RCC 7860 (cell line): ENCODE results near the gene ALPI.
"Not testable (repeated sequence)": the region's sequence is repeated elsewhere in the genome, so short reads cannot be mapped to it uniquely, and the experiment has no call there.

Experiments
- DNase-seq: peaks from one replicate; pipeline ENCODE4 v3.0.0-alpha.2; 2015; ENCODE audit warnings: low spot score
- FAIRE-seq: peaks from 2 replicates; lab custom pipeline; 2012; peaks lifted over from hg19 to GRCh38; lab: Jason Lieb, UNC

ALPI gene

GRCh38 chr2:232441147-232441651 lies 14.8 kb upstream of the ALPI start:
- no peak for FAIRE-seq

GRCh38 chr2:232441922-232442321 lies 14.0 kb upstream of the ALPI start:
- not testable (repeated sequence) for FAIRE-seq, DNase-seq

More at GRCh38 chr2:232441147-232441651, 14.8 kb upstream of the ALPI start:
- no peak for DNase-seq

DNA sequence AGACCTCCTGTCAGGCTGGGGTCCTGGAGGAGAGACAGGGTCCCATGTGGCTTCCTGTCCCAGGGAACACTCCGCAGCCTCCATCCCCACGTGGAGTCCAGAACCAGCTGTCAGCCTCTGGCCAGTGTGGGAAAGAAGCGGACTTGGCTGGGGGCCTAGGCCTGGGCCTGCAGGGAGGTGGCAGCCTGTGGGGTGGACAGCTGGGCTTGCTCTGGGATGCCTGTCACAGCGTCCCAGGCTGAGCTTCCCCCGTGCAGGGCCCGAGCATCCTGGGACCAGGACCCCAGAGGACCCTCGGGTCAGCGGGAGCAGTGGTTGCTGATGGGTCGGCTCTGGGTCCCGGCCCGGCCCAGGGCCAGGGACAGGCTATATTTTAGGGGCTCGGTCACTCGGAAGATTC lies 13.5 kb upstream of the ALPI start:
- not testable (repeated sequence) for FAIRE-seq

GRCh38 chr2:232443047-232443446 lies 12.9 kb upstream of the ALPI start:
- DNase-seq, FAIRE-seq: not testable (repeated sequence)

More for the DNA sequence above, 13.5 kb upstream of the ALPI start:
- not testable (repeated sequence) for DNase-seq

DNA sequence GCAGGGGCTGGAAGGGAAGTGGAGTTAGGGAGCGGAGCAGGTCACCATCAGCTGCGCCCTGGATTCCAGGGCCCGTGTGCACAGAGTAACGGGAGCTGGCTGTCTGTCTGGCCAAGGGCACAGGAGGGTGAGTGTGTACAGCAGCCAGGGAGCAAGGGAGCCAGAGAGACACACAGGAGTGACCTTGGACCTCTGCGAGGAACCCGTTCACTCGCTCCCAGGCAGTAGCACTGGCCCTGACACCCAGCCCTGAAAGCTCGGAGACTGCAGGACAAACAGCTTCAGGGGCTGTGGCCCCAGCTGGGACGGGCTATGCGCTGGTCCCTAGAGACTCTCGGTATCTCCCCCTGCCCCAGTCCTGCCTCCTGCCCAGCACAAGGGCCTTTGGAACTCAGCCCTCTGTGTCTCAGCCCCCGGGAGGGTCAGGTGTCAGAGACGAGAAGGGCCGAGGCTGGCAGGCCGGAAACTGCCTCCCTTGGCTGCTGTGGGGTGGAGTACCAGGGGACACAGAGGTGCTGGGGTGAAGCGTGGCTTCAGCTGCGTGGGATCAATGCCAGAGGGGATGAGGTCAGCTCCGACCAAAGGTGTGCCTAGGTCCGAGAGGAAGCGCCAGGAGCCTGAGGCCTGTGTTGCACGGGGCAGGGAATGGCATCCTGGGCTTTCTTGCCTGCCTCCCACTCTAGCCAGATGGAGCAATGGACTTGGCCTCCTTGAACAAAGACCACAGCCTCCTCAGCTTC lies 12.1 kb upstream of the ALPI start:
- not testable (repeated sequence) for FAIRE-seq

GRCh38 chr2:232444409-232445148 lies 11.4 kb upstream of the ALPI start:
- DNase-seq (peak; percentile 55), FAIRE-seq (no peak)

More for the DNA sequence above, 12.1 kb upstream of the ALPI start:
- not testable (repeated sequence) for DNase-seq

GRCh38 chr2:232445149-232445885 lies 10.6 kb upstream of the ALPI start:
- not testable (repeated sequence) for DNase-seq, FAIRE-seq

DNA sequence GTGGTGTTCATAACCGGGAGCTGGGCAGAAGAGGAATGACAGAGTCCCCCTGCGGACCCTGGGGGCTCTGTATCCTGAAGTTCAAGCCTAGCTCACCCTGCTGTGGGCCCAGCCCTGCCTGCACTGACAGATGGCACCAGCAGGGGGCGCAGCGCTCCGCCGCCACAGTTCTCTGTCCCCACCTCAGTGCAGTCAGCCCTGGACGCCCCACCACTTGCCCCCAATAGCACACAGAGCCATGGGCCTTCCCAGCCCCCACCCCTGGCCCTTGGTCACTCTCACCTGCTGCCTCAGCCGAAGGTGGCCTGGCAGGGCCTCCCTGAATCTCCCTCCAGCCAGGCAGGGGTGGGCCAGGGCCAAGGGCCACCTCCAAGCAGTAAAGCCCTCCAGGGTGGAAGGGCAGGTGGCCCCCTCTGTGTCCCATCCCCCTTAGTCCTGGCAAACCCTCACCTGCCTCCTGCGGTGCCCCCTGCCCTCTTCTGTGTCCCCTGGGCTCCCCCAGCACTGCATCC lies 9.6 kb upstream of the ALPI start:
- DNase-seq, FAIRE-seq: not testable (repeated sequence)

GRCh38 chr2:232447091-232447620 lies 8.8 kb upstream of the ALPI start:
- no peak for DNase-seq
- FAIRE-seq: no peak

GRCh38 chr2:232447638-232448303 lies 8.2 kb upstream of the ALPI start:
- no peak for DNase-seq
- FAIRE-seq: no peak

- FAIRE-seq (no peak), DNase-seq (no peak)
Observed at GRCh38 chr2:232448304-232448690, 7.7 kb upstream of the ALPI start.

GRCh38 chr2:232449964-232450363 lies 6.0 kb upstream of the ALPI start:
- DNase-seq (no peak), FAIRE-seq (no peak)

- not testable (repeated sequence) for DNase-seq, FAIRE-seq
Observed at GRCh38 chr2:232451645-232452044, 4.3 kb upstream of the ALPI start.

DNA sequence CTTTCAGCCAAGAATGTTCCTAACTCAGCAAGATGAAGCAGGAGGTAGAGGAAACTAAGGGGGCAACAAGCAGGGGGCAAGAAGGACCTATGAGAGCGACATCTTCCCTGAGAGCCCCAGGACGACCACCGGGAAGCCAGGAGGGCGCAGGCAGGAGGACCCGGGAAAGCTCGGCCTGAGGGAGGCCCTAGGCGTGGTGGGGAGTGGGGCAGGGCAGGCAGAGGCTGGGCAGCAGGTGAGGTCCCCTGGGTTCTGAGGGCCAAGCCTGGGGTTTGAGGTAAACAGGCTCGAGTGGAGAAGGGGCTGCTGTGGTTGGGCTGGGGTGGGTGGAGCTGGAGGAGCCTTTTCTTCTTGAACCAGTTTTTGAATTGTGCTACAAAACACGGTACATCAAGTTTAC lies 1.3 kb upstream of the ALPI start:
- FAIRE-seq (no peak), DNase-seq (no peak)

- no peak for FAIRE-seq
- DNase-seq: no peak
Observed at GRCh38 chr2:232456296-232457120, 555 bp downstream of the ALPI start.

- no peak for DNase-seq
- no peak for FAIRE-seq
Observed at GRCh38 chr2:232457121-232458011, 1.4 kb downstream of the ALPI start.

GRCh38 chr2:232458051-232458660 lies 2.2 kb downstream of the ALPI start:
- FAIRE-seq (no peak), DNase-seq (no peak)
